ENCODE data around the gene MLYCD.
A peak's percentile ranks its signal among the peaks of the same experiment; 100 is the strongest.

MLYCD gene

DNA sequence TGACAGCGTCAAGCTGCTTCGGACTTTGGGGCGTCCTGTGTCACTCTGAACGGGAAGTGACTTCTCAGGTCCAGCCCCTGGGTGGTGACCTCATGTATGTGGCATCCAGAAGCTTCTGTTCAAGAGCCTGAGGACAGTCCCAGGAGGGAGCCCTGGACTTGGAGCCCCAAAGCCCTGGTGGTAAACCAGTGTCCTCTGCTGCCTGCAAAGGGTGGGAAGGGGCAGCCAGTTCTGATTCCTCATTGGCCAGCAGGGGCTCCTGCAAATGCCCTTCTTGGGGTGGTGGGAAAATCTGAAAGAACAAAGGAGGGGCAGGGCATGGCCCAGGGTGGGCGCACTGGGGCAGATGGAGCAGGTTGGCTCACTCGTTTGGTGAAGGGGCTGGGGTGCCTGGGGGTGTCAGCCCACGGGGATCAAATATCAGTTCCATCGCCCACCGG, 55.7 kb downstream of the MLYCD start:
- no peak for DNase-seq (ENCODE audit: low read depth in 1 of 2, low spot score in 1 of 2)

DNA sequence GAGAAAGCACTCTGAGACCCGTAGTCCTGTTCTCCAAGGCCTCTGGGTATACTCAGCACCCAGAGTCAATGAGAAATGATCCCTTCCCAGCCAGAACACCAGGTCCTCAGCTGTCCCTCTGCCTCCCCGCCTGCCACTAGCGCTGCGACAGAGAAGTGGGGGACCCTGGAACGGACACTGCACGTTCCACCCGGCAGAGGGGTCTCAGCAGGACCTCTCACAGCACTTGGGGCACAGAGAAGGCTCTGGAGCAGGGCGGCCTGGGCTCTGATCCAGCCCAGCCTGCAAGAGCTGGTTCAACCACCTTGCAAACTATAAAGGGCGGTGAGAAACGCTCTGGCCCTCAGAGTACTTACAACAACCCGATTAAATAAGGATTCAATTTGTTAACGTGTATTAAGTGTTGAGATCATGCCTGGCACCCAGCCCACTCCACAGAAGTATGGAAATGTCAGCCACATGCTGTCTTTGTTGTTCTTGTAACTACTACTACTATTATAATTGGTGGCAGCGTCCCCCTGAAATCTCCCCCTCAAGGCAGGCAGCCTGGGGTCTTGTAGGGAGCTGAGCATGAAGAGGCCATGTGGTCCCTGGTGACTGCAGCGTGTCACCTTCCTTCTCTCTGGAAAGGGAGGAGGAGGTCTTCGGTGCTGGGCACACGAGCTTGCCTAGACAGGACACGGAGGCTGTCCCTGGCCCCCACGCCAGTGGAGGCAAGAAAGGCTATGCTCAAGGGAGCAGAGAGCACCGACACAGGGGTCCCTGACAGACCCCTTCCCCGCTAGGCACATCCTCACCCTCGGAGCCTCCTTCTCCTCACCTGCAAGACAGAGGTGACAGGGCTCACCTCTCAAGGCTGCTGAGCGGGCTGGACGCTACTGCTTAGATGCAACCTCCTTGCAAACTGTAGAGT, 56.6 kb downstream of the MLYCD start:
- no peak for DNase-seq (ENCODE audit: low read depth in 1 of 2, low spot score in 1 of 2)

DNA sequence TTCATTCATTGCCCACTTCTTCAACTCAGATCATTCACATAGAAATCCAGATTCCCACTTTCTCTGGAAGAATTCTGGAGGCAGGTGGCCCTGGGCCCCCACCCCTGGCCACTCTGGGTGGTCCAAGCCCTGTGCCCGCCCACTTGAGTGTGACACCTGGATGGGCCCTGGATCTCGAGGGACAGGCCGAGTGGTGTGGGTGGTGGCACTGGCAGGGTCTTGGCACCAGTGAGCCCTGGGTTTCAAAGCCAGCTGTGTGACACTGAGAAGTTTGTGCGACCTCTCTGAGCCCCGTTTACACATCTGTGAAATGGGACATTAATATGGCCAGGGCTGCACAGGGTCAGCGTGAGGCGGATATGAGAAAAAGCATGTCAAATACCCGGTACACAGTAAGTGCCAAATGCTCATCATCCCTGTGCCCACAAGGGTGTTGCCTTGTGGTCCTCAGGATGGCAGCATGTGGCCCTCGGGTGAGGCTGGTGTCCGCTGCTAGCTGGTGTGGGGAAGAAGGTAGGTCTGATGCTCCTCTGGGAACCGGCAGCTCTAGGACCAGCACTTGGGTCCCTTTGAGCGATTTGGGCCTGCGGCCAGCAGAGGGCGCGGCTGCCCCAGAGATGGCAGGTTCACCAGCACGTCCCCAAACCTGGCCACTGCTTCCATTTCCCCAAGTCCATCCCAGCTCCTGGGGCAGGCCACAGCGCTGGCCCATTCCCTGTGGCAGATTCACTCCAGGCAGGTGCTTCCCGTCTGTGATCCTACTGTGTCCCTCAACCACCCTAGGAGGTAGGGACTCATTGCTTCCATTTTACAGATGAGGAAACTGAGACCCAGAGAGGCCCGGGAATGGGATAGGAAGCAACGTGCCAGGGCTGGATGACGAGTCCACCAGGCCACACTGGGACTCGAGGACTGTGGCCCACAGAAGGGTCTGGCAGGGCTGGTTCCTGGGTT, 57.7 kb downstream of the MLYCD start:
- DNase-seq (ENCODE audit: low read depth in 1 of 2, low spot score in 1 of 2): peak; percentile 44 to 68

GRCh38 chr16:83957296-83957855, 58.5 kb downstream of the MLYCD start:
- DNase-seq (ENCODE audit: low read depth in 1 of 2, low spot score in 1 of 2): no peak

DNA sequence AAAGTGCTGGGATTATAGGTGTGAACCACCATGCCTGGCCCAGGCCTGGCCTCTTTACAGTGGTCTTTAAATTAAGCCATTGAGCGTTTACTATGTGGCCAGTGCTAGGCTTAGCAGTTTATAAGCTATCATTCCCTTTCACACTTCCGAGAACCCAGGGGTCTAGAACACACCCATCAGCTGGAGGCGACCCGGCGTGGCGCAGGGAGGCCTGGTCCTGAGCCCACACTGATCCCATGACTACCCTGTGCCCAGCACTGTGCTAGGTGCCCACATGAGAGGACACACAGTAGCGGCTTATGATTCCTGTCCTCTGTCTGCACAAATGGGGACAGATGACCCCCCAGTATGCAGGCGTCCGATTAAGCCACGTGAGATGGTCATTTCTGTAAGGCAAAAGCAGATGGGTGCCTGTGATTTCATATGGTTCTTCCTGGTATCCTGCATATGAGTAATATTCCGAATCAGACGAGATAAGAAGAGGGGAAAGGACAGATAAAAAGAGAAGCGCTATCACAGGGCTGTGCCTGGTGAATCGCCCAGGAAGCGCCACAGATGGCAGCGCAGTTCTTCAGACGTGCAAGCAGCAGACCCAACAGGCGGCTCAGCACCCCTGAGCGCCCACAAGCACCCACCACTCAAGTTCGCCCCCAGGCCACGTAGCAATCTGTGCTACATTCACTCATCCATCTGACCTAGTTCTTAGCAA, 59.4 kb downstream of the MLYCD start:
- no peak for DNase-seq (ENCODE audit: low read depth in 1 of 2, low spot score in 1 of 2)

- no peak for DNase-seq (ENCODE audit: low read depth in 1 of 2, low spot score in 1 of 2)
These were observed 60.1 kb downstream of the MLYCD start for GRCh38 chr16:83958846-83959565.

GRCh38 chr16:83959656-83960434, 60.9 kb downstream of the MLYCD start:
- DNase-seq (ENCODE audit: low read depth in 1 of 2, low spot score in 1 of 2): no peak

- no peak for DNase-seq (ENCODE audit: low read depth in 1 of 2, low spot score in 1 of 2)
These were observed 61.8 kb downstream of the MLYCD start for GRCh38 chr16:83960521-83961249.

- no peak for DNase-seq (ENCODE audit: low read depth in 1 of 2, low spot score in 1 of 2)
These were observed 62.7 kb downstream of the MLYCD start for GRCh38 chr16:83961591-83961990.

DNA sequence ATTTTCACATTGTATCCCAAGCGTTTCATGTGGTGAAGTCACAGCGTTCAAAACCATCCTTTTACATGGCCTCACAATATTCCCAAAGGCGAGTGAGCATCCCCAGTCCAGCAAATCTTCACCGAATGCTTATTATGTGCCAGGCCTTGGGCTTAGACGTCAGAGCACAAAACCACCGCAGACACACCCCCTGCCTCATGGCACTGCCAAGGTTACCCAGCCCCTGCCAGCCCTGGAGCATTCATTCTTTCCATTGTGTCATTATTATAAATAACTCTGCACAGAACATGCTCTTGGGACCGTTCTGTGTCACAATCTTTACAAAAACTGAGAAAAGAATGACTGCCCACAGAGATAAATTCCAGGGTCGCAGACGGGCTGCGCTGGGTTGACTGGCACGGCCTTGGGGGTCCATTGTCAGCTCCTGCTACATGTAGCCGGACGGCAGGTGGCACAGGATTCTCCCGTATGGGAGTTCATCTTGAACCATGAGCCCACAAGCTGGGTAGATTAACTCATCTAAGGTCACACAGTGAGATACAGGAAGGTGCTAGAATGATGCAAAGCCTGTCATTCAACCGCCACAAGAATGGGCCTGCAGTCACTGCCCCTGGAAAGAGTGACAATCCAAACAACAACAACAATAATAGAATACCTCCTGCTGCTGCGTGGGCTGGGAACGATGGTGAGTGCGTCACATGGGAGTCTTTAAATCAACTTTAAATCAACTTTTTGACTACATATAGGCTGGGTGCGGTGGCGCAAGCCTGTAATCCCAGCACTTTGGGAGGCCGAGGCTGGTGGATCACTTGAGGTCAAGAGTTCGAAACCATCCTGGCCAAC, 64.6 kb downstream of the MLYCD start:
- DNase-seq (ENCODE audit: low read depth in 1 of 2, low spot score in 1 of 2): no peak

GRCh38 chr16:83964684-83965443, 65.9 kb downstream of the MLYCD start:
- no peak for DNase-seq (ENCODE audit: low read depth in 1 of 2, low spot score in 1 of 2)

GRCh38 chr16:83965444-83966152, 66.7 kb downstream of the MLYCD start:
- DNase-seq (ENCODE audit: low read depth in 1 of 2, low spot score in 1 of 2): no peak

GRCh38 chr16:83966153-83966696, 67.3 kb downstream of the MLYCD start:
- DNase-seq (ENCODE audit: low read depth in 1 of 2, low spot score in 1 of 2): no peak

DNA sequence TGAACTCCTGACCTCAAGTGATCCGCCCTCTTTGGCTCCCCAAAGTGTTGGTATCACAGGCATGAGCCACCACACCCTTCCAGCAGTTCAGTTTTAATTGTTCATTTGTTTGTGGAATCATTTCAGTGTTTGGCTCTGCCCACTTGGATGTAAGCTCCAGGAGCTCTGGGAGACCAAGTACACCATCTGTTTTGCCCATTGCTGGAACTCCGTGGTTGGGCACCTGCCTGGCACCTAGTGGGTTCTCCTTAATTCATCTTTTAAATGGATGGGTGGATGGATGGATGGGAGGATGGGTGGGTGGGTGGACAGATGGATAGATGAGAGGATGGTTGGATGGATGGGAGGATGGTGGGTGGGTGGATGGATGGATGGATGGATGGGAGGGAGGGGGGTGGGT, 68.2 kb downstream of the MLYCD start:
- no peak for DNase-seq (ENCODE audit: low read depth in 1 of 2, low spot score in 1 of 2)

- DNase-seq (ENCODE audit: low read depth in 1 of 2, low spot score in 1 of 2): no peak
These were observed 69.0 kb downstream of the MLYCD start, which contains the start of gene NECAB2 for GRCh38 chr16:83967838-83968305. NECAB2 (plus strand) TSS chr16:83968244; CDS start chr16:83968649, 405 bp downstream.

- no peak for DNase-seq (ENCODE audit: low read depth in 1 of 2, low spot score in 1 of 2)
These were observed 69.5 kb downstream of the MLYCD start for GRCh38 chr16:83968306-83968851.

All from activated CD4-positive, alpha-beta T cell treated with anti-CD3 and anti-CD28 coated beads, Interleukin-2, amount 50 U/mL, for 24 hours (primary cell).